ENCODE data around the gene MRPL47. TPM values are rescaled to one million over a fixed set of nuclear protein-coding genes. Genes with fewer than 3 reads are reported as not detected.

The MRPL47 gene
- total and polyA plus RNA-seq, 2 of the 13 experiments (the other 11 are each of a cell fraction or from before 2014, with no cell fraction given): 36.1 to 83.8 TPM

DNA sequence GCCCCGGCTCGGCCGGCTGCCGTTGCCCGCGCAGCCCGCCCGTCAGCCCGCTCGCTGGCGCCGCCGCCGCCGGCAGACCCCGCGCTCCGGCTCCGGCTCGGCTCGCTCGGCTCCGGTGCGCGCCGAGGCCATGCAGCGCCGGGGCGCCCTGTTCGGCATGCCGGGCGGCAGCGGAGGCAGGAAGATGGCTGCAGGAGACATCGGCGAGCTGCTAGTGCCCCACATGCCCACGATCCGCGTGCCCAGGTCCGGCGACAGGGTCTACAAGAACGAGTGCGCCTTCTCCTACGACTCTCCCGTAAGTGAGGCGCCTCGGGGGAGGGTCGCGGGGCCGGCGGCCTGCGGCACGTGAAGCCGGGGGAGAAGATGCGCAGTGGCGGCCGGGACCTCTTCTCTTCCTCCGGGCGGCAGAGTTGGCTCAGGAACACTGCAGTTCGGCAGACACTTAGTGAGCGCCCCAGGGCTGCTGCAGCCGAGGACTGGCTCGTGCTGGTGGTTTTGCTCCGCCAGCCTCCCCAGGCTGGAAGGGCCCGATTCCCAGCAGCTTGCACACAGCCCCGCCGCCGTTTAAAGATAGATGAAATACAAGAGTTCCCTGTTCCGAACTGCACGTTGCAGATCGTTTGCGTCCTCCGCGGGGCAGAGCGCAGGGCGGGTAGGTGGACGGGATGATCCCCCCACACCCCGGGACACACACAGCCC lies 48.8 kb upstream of the MRPL47 start (continued):
- TF ChIP-seq ZBTB42 (CRISPR knock-in tag; IDR thresholded peaks at IDR 0.05) (0 out of 2 replicates have a peak, but pooled peaks have one; percentile 17), SIN3A (IDR thresholded peaks at IDR 0.05; ENCODE audit: borderline replicate concordance, low read depth, low read length) (no peak), MXD1 (CRISPR knock-in tag; IDR thresholded peaks at IDR 0.05) (peak; percentile 88), ZNF547 (CRISPR knock-in tag; IDR thresholded peaks at IDR 0.05) (no peak; the same call in none of the 2 replicates), ZNF460 (CRISPR knock-in tag; IDR thresholded peaks at IDR 0.05; ENCODE audit: borderline replicate concordance) (no peak), XBP1 (CRISPR knock-in tag; IDR thresholded peaks at IDR 0.05) (no peak), ZNF501 (CRISPR knock-in tag; IDR thresholded peaks at IDR 0.05) (peak; percentile 49; the same call in 1 of the 2 replicates), ARNTL (CRISPR knock-in tag; IDR thresholded peaks at IDR 0.05) (peak; percentile 58), MAFK (conservative IDR thresholded peaks at IDR 0.05 in 1 of 2, IDR thresholded peaks at IDR 0.05 in 1 of 2; ENCODE audit: low read length in 2 of 2) (no peak), KDM6A (CRISPR knock-in tag; IDR thresholded peaks at IDR 0.05; ENCODE audit: low read depth) (no peak), ZNF678 (CRISPR knock-in tag; IDR thresholded peaks at IDR 0.05) (no peak), THAP7 (CRISPR knock-in tag; IDR thresholded peaks at IDR 0.05) (no peak), HMG20B (CRISPR knock-in tag; conservative IDR thresholded peaks at IDR 0.05) (no peak), ESRRA (CRISPR knock-in tag; IDR thresholded peaks at IDR 0.05; ENCODE audit: low read depth) (0 out of 2 replicates have a peak, but pooled peaks have one; percentile 69), NCOA5 (CRISPR knock-in tag; IDR thresholded peaks at IDR 0.05) (no peak), ZC3H4 (CRISPR knock-in tag; IDR thresholded peaks at IDR 0.05; ENCODE audit: borderline replicate concordance) (no peak), ZFAT (CRISPR knock-in tag; conservative IDR thresholded peaks at IDR 0.05) (no peak)
- TF ChIP-seq, protein P1, sequence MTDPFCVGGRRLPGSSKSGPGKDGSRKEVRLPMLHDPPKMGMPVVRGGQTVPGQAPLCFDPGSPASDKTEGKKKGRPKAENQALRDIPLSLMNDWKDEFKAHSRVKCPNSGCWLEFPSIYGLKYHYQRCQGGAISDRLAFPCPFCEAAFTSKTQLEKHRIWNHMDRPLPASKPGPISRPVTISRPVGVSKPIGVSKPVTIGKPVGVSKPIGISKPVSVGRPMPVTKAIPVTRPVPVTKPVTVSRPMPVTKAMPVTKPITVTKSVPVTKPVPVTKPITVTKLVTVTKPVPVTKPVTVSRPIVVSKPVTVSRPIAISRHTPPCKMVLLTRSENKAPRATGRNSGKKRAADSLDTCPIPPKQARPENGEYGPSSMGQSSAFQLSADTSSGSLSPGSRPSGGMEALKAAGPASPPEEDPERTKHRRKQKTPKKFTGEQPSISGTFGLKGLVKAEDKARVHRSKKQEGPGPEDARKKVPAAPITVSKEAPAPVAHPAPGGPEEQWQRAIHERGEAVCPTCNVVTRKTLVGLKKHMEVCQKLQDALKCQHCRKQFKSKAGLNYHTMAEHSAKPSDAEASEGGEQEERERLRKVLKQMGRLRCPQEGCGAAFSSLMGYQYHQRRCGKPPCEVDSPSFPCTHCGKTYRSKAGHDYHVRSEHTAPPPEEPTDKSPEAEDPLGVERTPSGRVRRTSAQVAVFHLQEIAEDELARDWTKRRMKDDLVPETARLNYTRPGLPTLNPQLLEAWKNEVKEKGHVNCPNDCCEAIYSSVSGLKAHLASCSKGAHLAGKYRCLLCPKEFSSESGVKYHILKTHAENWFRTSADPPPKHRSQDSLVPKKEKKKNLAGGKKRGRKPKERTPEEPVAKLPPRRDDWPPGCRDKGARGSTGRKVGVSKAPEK (CRISPR knock-in tag; IDR thresholded peaks at IDR 0.05; ENCODE audit: borderline replicate concordance): no peak
- TF ChIP-seq, protein P2, sequence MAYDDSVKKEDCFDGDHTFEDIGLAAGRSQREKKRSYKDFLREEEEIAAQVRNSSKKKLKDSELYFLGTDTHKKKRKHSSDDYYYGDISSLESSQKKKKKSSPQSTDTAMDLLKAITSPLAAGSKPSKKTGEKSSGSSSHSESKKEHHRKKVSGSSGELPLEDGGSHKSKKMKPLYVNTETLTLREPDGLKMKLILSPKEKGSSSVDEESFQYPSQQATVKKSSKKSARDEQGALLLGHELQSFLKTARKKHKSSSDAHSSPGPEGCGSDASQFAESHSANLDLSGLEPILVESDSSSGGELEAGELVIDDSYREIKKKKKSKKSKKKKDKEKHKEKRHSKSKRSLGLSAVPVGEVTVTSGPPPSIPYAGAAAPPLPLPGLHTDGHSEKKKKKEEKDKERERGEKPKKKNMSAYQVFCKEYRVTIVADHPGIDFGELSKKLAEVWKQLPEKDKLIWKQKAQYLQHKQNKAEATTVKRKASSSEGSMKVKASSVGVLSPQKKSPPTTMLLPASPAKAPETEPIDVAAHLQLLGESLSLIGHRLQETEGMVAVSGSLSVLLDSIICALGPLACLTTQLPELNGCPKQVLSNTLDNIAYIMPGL (CRISPR knock-in tag; IDR thresholded peaks at IDR 0.05; ENCODE audit: borderline replicate concordance in 1 of 2, low read depth in 1 of 2): peak; percentile 89
- TF ChIP-seq, protein P3, sequence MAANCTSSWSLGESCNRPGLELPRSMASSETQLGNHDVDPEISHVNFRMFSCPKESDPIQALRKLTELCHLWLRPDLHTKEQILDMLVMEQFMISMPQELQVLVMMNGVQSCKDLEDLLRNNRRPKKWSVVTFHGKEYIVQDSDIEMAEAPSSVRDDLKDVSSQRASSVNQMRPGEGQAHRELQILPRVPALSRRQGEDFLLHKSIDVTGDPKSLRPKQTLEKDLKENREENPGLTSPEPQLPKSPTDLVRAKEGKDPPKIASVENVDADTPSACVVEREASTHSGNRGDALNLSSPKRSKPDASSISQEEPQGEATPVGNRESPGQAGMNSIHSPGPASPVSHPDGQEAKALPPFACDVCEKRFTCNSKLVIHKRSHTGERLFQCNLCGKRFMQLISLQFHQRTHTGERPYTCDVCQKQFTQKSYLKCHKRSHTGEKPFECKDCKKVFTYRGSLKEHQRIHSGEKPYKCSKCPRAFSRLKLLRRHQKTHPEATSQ (CRISPR knock-in tag; IDR thresholded peaks at IDR 0.05; ENCODE audit: borderline replicate concordance): peak; percentile 86; the same call in 1 of the 2 replicates
